Ishikawa (cell line): ENCODE results near the gene TRIO.

Experiments
- CEBPB ChIP-seq: IDR thresholded peaks from 2 replicates; pipeline ENCODE4 v1.6.1; 2012
- EGR1 ChIP-seq: IDR thresholded peaks from 2 replicates; pipeline ENCODE4 v1.6.1; 2012
- EP300 ChIP-seq: IDR thresholded peaks from 2 replicates; pipeline ENCODE4 v1.6.1; 2012; ENCODE audit warnings: borderline replicate concordance
- FOXM1 ChIP-seq: IDR thresholded peaks from 2 replicates; pipeline ENCODE4 v1.6.1; 2012; ENCODE audit warnings: low read depth, borderline replicate concordance
- RAD21 ChIP-seq: IDR thresholded peaks from 2 replicates; pipeline ENCODE4 v1.6.1; 2012; ENCODE audit warnings: low read depth
- REST ChIP-seq: IDR thresholded peaks from 2 replicates; pipeline ENCODE4 v1.6.1; 2012; ENCODE audit warnings: low read depth, mild to moderate bottlenecking
- USF1 ChIP-seq: IDR thresholded peaks from 2 replicates; pipeline ENCODE4 v1.6.1; 2012
- YY1 ChIP-seq: IDR thresholded peaks from 2 replicates; pipeline ENCODE4 v1.6.1; 2012; ENCODE audit warnings: low read depth

GRCh38 chr5:14323466-14323865, 180.3 kb downstream of the TRIO start:
- TF ChIP-seq RAD21 (no peak), EP300 (no peak), FOXM1 (no peak), CEBPB (no peak), YY1 (no peak), EGR1 (no peak), REST (no peak), USF1 (no peak)
